OCI-LY1 (cell line): ENCODE measurements around the gene PEF1.

Source experiments
- H2AFZ ChIP-seq: fragments of 200-600 bp; sonication (generic), shearing (Covaris generic); 2 replicates; pipeline ENCODE4 v1.6.0; 2014; ENCODE audit warnings: antibody characterized with exemption, mild to moderate bottlenecking, low read length
- H3F3A ChIP-seq: fragments of 200-600 bp; sonication (generic), shearing (Covaris generic); 2 replicates; pipeline ENCODE4 v1.6.0; 2014; ENCODE audit warnings: mild to moderate bottlenecking, antibody characterized with exemption, low read length, moderate library complexity; ENCODE audit not compliant: insufficient read depth
- H3K27ac ChIP-seq: fragments of 200-600 bp; sonication (generic); 2 replicates; pipeline ENCODE4 v1.5.1; 2014; ENCODE audit warnings: low read length, mixed run types, mild to moderate bottlenecking, low read depth; ENCODE audit not compliant: poor library complexity, severe bottlenecking
- H3K27me3 ChIP-seq: fragments of 200-600 bp; sonication (generic); 2 replicates; pipeline ENCODE4 v1.6.0; 2014; ENCODE audit warnings: antibody characterized with exemption, mild to moderate bottlenecking, low read length, moderate library complexity; ENCODE audit not compliant: insufficient read depth
- H3K36me3 ChIP-seq: fragments of 200-600 bp; sonication (generic); 2 replicates; pipeline ENCODE4 v1.6.1; 2014; ENCODE audit warnings: mild to moderate bottlenecking, antibody characterized with exemption, low read length, moderate library complexity, mixed read lengths; ENCODE audit not compliant: insufficient read depth
- H3K4me1 ChIP-seq: fragments of 200-600 bp; sonication (generic); 2 replicates; pipeline ENCODE4 v1.5.1; 2014; ENCODE audit warnings: mild to moderate bottlenecking, low read length, moderate library complexity; ENCODE audit not compliant: insufficient read depth, severe bottlenecking
- H3K4me2 ChIP-seq: fragments of 200-600 bp; sonication (generic), shearing (Covaris generic); 2 replicates; pipeline ENCODE4 v1.6.1; 2014; ENCODE audit warnings: low read length
- H3K4me3 ChIP-seq: fragments of 200-600 bp; sonication (generic); 2 replicates; pipeline ENCODE4 v1.5.1; 2014; ENCODE audit warnings: low read length, low read depth, mild to moderate bottlenecking, mixed read lengths; ENCODE audit not compliant: poor library complexity, severe bottlenecking
- H3K79me2 ChIP-seq: fragments of 200-600 bp; shearing (Covaris generic); 2 replicates; pipeline ENCODE4 v1.6.1; 2016; ENCODE audit warnings: mixed run types, low read length, mixed read lengths; ENCODE audit not compliant: insufficient read depth
- H3K9ac ChIP-seq: fragments of 200-600 bp; sonication (generic), shearing (Covaris generic); 2 replicates; pipeline ENCODE4 v1.6.1; 2014; ENCODE audit warnings: mild to moderate bottlenecking, low read length, mixed read lengths
- H3K9me2 ChIP-seq: fragments of 200-600 bp; sonication (generic), shearing (Covaris generic); 2 replicates; pipeline ENCODE4 v1.6.1; 2014; ENCODE audit warnings: low read depth, mild to moderate bottlenecking, low read length, mixed read lengths
- H3K9me3 ChIP-seq: fragments of 200-600 bp; shearing (Covaris generic); 2 replicates; pipeline ENCODE4 v1.6.1; 2014; ENCODE audit warnings: low read length, mixed read lengths
- H4K20me1 ChIP-seq: fragments of 200-600 bp; sonication (generic), shearing (Covaris generic); 2 replicates; pipeline ENCODE4 v1.6.0; 2016; ENCODE audit warnings: mild to moderate bottlenecking, low read length; ENCODE audit not compliant: insufficient read depth
- EZH2 ChIP-seq: fragments of 200-600 bp; sonication (generic), shearing (Covaris generic); IDR thresholded peaks from 2 replicates; pipeline ENCODE4 v1.8.0; 2017; ENCODE audit warnings: borderline replicate concordance, mixed run types, mild to moderate bottlenecking, antibody characterized with exemption, low read length, moderate library complexity, mixed read lengths
- TF ChIP-seq, protein P1 (sequence below): fragments of 200-600 bp; sonication (generic), shearing (Covaris generic); IDR thresholded peaks from 2 replicates; pipeline ENCODE4 v1.5.1; 2017; ENCODE audit warnings: mild to moderate bottlenecking, antibody characterized with exemption, low read length, moderate library complexity, mixed read lengths

Gene PEF1

GRCh38 chr1:31679676-31680230 is 35.1 kb upstream of the PEF1 start:
- no peaks in the 10 kb centered on the region for H3K79me2 ChIP-seq
- no peak overlapping the region for H3K27ac ChIP-seq
- no peak for TF ChIP-seq EZH2
- TF ChIP-seq, protein P1, sequence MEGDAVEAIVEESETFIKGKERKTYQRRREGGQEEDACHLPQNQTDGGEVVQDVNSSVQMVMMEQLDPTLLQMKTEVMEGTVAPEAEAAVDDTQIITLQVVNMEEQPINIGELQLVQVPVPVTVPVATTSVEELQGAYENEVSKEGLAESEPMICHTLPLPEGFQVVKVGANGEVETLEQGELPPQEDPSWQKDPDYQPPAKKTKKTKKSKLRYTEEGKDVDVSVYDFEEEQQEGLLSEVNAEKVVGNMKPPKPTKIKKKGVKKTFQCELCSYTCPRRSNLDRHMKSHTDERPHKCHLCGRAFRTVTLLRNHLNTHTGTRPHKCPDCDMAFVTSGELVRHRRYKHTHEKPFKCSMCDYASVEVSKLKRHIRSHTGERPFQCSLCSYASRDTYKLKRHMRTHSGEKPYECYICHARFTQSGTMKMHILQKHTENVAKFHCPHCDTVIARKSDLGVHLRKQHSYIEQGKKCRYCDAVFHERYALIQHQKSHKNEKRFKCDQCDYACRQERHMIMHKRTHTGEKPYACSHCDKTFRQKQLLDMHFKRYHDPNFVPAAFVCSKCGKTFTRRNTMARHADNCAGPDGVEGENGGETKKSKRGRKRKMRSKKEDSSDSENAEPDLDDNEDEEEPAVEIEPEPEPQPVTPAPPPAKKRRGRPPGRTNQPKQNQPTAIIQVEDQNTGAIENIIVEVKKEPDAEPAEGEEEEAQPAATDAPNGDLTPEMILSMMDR, result peak; percentile 26; the same call in 1 of the 2 replicates
- H3K9ac ChIP-seq, result no peak overlapping the region
- no peaks in the 10 kb centered on the region for H3K36me3 ChIP-seq
- H2AFZ ChIP-seq, result no peak overlapping the region
- H3K4me3 ChIP-seq, result no peak overlapping the region
- no peaks in the 10 kb centered on the region for H3K9me2 ChIP-seq
- peaks cover 3% of the 10 kb centered on the region; the same call in 1 of the 2 replicates for H3K27me3 ChIP-seq
- H3K9me3 ChIP-seq, result no peaks in the 10 kb centered on the region
- no peaks in the 10 kb centered on the region for H4K20me1 ChIP-seq
- H3K4me1 ChIP-seq, result no peaks in the 10 kb centered on the region
- no peak overlapping the region for H3K4me2 ChIP-seq
- no peaks in the 10 kb centered on the region for H3F3A ChIP-seq

DNA sequence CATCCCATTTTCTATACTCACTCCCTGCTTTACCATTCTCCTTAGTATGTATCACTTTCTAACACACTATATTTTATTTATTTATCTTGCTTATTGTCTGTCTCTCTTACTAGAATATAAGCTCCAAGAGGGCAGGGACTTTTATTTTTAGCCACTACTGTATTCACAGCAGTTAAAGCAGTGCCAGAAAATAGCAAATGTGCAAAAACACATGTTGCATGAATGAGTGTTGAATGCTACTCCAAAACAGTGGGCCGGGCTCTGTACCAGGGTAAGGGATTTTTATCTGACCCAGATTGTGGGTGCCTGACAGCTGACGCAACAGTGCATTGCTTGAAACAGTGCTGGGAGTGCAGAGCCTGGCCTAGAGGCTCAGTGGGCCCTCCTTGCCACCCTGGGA is 34.4 kb upstream of the PEF1 start:
- Histone ChIP-seq H3K4me1 (no peaks in the 10 kb centered on the region), H3K4me2 (no peak overlapping the region), H3K27me3 (0 out of 2 replicates have a peak, but pooled peaks cover 3% of the 10 kb centered on the region)

DNA sequence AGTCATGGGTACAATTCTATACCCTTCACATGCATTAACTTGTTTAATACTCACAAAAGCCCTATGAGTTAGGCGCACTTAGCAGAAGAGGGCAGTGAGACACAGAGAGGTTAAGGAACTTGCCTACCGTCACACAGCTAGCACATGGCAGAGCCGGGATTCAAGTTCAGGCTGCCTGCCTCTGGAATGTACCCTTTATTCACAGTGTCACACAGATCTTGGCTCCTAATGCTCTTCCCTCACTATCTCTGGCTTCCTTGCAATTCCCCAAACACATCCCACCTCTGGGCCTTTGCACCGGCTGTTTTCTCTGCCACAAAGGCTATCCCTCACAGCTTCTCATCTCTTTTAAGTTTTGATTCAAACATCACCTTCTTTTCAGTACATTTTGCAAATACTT is 34.0 kb upstream of the PEF1 start:
- Histone ChIP-seq H3K9me3 (no peaks in the 10 kb centered on the region), H3K9ac (no peak overlapping the region), H3K4me2 (no peak overlapping the region), H3K4me1 (no peaks in the 10 kb centered on the region), H3K36me3 (no peaks in the 10 kb centered on the region), H3F3A (no peaks in the 10 kb centered on the region), H3K79me2 (no peaks in the 10 kb centered on the region), H3K27me3 (0 out of 2 replicates have a peak, but pooled peaks cover 3% of the 10 kb centered on the region), H3K4me3 (no peak overlapping the region), H3K9me2 (no peaks in the 10 kb centered on the region), H2AFZ (no peak overlapping the region), H3K27ac (no peak overlapping the region), H4K20me1 (no peaks in the 10 kb centered on the region)
- no peak for TF ChIP-seq EZH2
- TF ChIP-seq, protein P1, result no peak

More for the DNA sequence above, 34.4 kb upstream of the PEF1 start:
- no peaks in the 10 kb centered on the region for H3K9me3 ChIP-seq
- no peaks in the 10 kb centered on the region for H4K20me1 ChIP-seq
- H2AFZ ChIP-seq, result no peak overlapping the region
- H3K36me3 ChIP-seq, result no peaks in the 10 kb centered on the region
- H3K9ac ChIP-seq, result no peak overlapping the region
- H3K79me2 ChIP-seq, result no peaks in the 10 kb centered on the region
- H3F3A ChIP-seq, result no peaks in the 10 kb centered on the region
- H3K9me2 ChIP-seq, result no peaks in the 10 kb centered on the region
- no peak overlapping the region for H3K27ac ChIP-seq
- TF ChIP-seq, protein P1, result no peak
- no peak for TF ChIP-seq EZH2
- H3K4me3 ChIP-seq, result no peak overlapping the region
